ENCODE data around the gene ERGIC1.

ERGIC1 gene

DNA sequence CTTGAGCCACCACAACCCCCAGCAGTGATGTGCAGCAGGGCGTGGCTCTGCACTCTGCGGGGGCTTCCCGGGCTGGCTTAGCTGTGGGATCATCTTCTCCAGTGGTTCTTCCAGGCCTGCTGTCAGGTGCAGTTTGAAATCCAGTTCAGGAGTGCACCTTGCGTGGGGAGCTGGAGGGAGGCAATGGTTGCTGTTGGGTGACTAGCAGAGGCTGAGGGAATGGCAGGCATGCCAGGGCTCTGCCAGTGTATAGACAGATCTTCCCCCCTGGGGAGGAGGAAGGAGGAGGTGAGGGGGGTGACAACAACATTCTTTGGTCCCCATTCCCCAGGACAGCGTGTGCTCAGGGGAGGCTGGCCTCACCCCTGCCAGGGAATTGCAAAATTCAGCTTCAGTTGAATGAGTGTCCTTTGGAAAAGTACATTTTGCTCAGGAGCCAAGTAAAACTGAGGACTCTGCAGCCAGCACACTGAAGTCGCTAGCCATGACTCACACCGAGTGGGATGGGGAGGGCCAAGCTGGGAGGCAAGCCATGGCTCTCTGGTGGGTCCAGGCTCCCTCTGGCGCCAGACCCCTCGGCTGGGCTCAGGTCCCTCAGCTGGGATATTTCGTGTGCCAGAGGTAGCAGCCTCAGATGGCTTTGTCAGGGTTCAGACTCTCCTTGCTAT lies 35.0 kb downstream of the ERGIC1 start:
- in situ Hi-C loops (cut with HindIII; ENCODE audit: low pct_ligation_motif_present, low sequenced_read_pairs), result no loop called here
- Histone ChIP-seq H3K36me3 (replicated peaks) (peaks cover 5% of the 10 kb centered on the region), H3K27me3 (replicated peaks) (no peaks in the 10 kb centered on the region), H3K4me3 (ENCODE audit: low read depth, low read length) (peak overlapping the region; percentile 20), H3K27ac (peak overlapping the region; percentile 99)
- DNase-seq, result peak; percentile 93
- TF ChIP-seq, protein P1, sequence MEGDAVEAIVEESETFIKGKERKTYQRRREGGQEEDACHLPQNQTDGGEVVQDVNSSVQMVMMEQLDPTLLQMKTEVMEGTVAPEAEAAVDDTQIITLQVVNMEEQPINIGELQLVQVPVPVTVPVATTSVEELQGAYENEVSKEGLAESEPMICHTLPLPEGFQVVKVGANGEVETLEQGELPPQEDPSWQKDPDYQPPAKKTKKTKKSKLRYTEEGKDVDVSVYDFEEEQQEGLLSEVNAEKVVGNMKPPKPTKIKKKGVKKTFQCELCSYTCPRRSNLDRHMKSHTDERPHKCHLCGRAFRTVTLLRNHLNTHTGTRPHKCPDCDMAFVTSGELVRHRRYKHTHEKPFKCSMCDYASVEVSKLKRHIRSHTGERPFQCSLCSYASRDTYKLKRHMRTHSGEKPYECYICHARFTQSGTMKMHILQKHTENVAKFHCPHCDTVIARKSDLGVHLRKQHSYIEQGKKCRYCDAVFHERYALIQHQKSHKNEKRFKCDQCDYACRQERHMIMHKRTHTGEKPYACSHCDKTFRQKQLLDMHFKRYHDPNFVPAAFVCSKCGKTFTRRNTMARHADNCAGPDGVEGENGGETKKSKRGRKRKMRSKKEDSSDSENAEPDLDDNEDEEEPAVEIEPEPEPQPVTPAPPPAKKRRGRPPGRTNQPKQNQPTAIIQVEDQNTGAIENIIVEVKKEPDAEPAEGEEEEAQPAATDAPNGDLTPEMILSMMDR (IDR thresholded peaks at IDR 0.05; ENCODE audit: low read depth, low read length, missing control alignments), result peak; percentile 73

GRCh38 chr5:172869691-172870090 lies 35.6 kb downstream of the ERGIC1 start:
- TF ChIP-seq, protein P1 (IDR thresholded peaks at IDR 0.05; ENCODE audit: low read depth, low read length, missing control alignments), result no peak
- Histone ChIP-seq H3K27me3 (replicated peaks) (no peaks in the 10 kb centered on the region), H3K27ac (peak overlapping the region; percentile 99), H3K4me3 (ENCODE audit: low read depth, low read length) (no peak overlapping the region), H3K36me3 (replicated peaks) (peaks cover 5% of the 10 kb centered on the region)
- no peak for DNase-seq
- in situ Hi-C loops (cut with HindIII; ENCODE audit: low pct_ligation_motif_present, low sequenced_read_pairs), result no loop called here

DNA sequence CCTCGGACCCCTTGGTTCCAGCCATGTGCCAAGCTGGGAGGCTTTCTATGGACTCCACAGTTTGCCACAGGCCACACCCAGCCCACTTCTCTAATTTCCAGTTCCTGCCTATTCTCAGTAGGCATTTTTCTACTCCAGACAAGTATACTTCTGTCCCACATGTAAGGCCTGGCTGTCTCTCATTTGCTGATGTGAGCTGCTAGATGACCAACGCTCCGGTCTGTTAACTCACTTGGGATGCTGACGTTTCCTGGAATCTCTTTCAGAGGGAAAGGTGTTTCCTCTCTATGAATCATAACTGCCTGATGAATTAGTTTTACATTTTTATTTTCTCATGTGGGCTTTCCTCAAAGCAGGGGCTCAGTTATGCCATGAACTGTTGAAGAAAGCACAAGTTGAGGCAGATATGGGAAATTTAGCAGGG lies 36.3 kb downstream of the ERGIC1 start:
- H3K36me3 ChIP-seq (replicated peaks), result peaks cover 5% of the 10 kb centered on the region
- peak; percentile 96 for DNase-seq
- in situ Hi-C loops (cut with HindIII; ENCODE audit: low pct_ligation_motif_present, low sequenced_read_pairs), result no loop called here
- H3K27ac ChIP-seq, result peak overlapping the region; percentile 99
- H3K4me3 ChIP-seq (ENCODE audit: low read depth, low read length), result no peak overlapping the region
- TF ChIP-seq, protein P1 (IDR thresholded peaks at IDR 0.05; ENCODE audit: low read depth, low read length, missing control alignments), result no peak
- no peaks in the 10 kb centered on the region for H3K27me3 ChIP-seq (replicated peaks)

GRCh38 chr5:172870715-172871461 lies 36.8 kb downstream of the ERGIC1 start:
- in situ Hi-C loops (cut with HindIII; ENCODE audit: low pct_ligation_motif_present, low sequenced_read_pairs), result no loop called here
- TF ChIP-seq, protein P1 (IDR thresholded peaks at IDR 0.05; ENCODE audit: low read depth, low read length, missing control alignments), result no peak
- H3K27me3 ChIP-seq (replicated peaks), result no peaks in the 10 kb centered on the region
- DNase-seq, result peak; percentile 68
- no peak overlapping the region for H3K4me3 ChIP-seq (ENCODE audit: low read depth, low read length)
- H3K27ac ChIP-seq, result peak overlapping the region; percentile 99
- peaks cover 5% of the 10 kb centered on the region for H3K36me3 ChIP-seq (replicated peaks)

- no peak for DNase-seq
- no peaks in the 10 kb centered on the region for H3K27me3 ChIP-seq (replicated peaks)
- H3K4me3 ChIP-seq (ENCODE audit: low read depth, low read length), result no peak overlapping the region
- in situ Hi-C loops (cut with HindIII; ENCODE audit: low pct_ligation_motif_present, low sequenced_read_pairs), result no loop called here
- TF ChIP-seq, protein P1 (IDR thresholded peaks at IDR 0.05; ENCODE audit: low read depth, low read length, missing control alignments), result no peak
- peaks cover 5% of the 10 kb centered on the region for H3K36me3 ChIP-seq (replicated peaks)
- H3K27ac ChIP-seq, result peak overlapping the region; percentile 99
Measured at GRCh38 chr5:172871536-172871935, 37.5 kb downstream of the ERGIC1 start.

Measured in brain microvascular endothelial cell (primary cell).